BE2C (cell line): ENCODE results near the gene EFCAB11.

ENCODE experiments used
- DNase-seq: peaks from one replicate; pipeline ENCODE4 v3.0.0-alpha.2; 2020
- H3K27me3 ChIP-seq: fragments of 250-450 bp; sonication (Bioruptor Pico); 2 replicates; pipeline ENCODE4 v1.5.1; 2020; ENCODE audit warnings: mild to moderate bottlenecking
- H3K36me3 ChIP-seq: fragments of 250-450 bp; sonication (Bioruptor Pico); 2 replicates; pipeline ENCODE4 v1.5.1; 2020; ENCODE audit warnings: mild to moderate bottlenecking
- H3K4me1 ChIP-seq: fragments of 250-450 bp; sonication (Bioruptor Pico); 2 replicates; pipeline ENCODE4 v1.5.1; 2020
- H3K4me3 ChIP-seq: 2 replicates; pipeline ENCODE4 v1.5.1; 2011; ENCODE audit warnings: low read depth, low read length
- H3K9me3 ChIP-seq: fragments of 250-450 bp; sonication (Bioruptor Pico); 2 replicates; pipeline ENCODE4 v1.5.1; 2020
- CTCF ChIP-seq: IDR thresholded peaks from 2 replicates; pipeline ENCODE4 v1.5.1; 2012; ENCODE audit warnings: mild to moderate bottlenecking, low read depth, low read length

Gene EFCAB11

GRCh38 chr14:89826596-89826995 lies 127.9 kb downstream of the EFCAB11 start:
- H3K4me3 ChIP-seq, result no peak overlapping the region
- H3K27me3 ChIP-seq, result no peaks in the 10 kb centered on the region
- H3K36me3 ChIP-seq, result no peaks in the 10 kb centered on the region
- no peak for DNase-seq
- no peak for TF ChIP-seq CTCF
- H3K4me1 ChIP-seq, result no peaks in the 10 kb centered on the region
- H3K9me3 ChIP-seq, result no peaks in the 10 kb centered on the region

GRCh38 chr14:89823743-89824142 lies 130.8 kb downstream of the EFCAB11 start:
- no peaks in the 10 kb centered on the region for H3K9me3 ChIP-seq
- no peak for TF ChIP-seq CTCF
- H3K4me3 ChIP-seq, result no peak overlapping the region
- no peaks in the 10 kb centered on the region for H3K4me1 ChIP-seq
- no peaks in the 10 kb centered on the region for H3K27me3 ChIP-seq
- DNase-seq, result no peak
- no peaks in the 10 kb centered on the region for H3K36me3 ChIP-seq

GRCh38 chr14:89814126-89814525 lies 140.4 kb downstream of the EFCAB11 start:
- Histone ChIP-seq H3K27me3 (no peaks in the 10 kb centered on the region), H3K36me3 (no peaks in the 10 kb centered on the region), H3K4me3 (no peak overlapping the region), H3K9me3 (no peaks in the 10 kb centered on the region), H3K4me1 (peaks cover 5% of the 10 kb centered on the region)
- no peak for DNase-seq
- no peak for TF ChIP-seq CTCF

GRCh38 chr14:89813617-89814031 lies 140.9 kb downstream of the EFCAB11 start:
- no peaks in the 10 kb centered on the region for H3K36me3 ChIP-seq
- H3K4me1 ChIP-seq, result peaks cover 7% of the 10 kb centered on the region
- no peak for TF ChIP-seq CTCF
- H3K9me3 ChIP-seq, result no peaks in the 10 kb centered on the region
- H3K27me3 ChIP-seq, result no peaks in the 10 kb centered on the region
- DNase-seq, result no peak
- H3K4me3 ChIP-seq, result no peak overlapping the region

GRCh38 chr14:89811954-89812575 lies 142.5 kb downstream of the EFCAB11 start:
- DNase-seq, result no peak
- Histone ChIP-seq H3K4me1 (peaks cover 7% of the 10 kb centered on the region), H3K27me3 (no peaks in the 10 kb centered on the region), H3K36me3 (no peaks in the 10 kb centered on the region), H3K4me3 (no peak overlapping the region), H3K9me3 (no peaks in the 10 kb centered on the region)
- no peak for TF ChIP-seq CTCF

- H3K27me3 ChIP-seq, result no peaks in the 10 kb centered on the region
- peaks cover 7% of the 10 kb centered on the region for H3K4me1 ChIP-seq
- TF ChIP-seq CTCF, result no peak
- H3K9me3 ChIP-seq, result no peaks in the 10 kb centered on the region
- H3K4me3 ChIP-seq, result no peak overlapping the region
- H3K36me3 ChIP-seq, result no peaks in the 10 kb centered on the region
- no peak for DNase-seq
Observed at GRCh38 chr14:89810101-89810500, 144.4 kb downstream of the EFCAB11 start.
